Measurements from ENCODE around the gene DMC1.
"Not testable (repeated sequence)": the region's sequence is repeated elsewhere in the genome, so short reads cannot be mapped to it uniquely, and the experiment has no call there.

DMC1 gene

DNA sequence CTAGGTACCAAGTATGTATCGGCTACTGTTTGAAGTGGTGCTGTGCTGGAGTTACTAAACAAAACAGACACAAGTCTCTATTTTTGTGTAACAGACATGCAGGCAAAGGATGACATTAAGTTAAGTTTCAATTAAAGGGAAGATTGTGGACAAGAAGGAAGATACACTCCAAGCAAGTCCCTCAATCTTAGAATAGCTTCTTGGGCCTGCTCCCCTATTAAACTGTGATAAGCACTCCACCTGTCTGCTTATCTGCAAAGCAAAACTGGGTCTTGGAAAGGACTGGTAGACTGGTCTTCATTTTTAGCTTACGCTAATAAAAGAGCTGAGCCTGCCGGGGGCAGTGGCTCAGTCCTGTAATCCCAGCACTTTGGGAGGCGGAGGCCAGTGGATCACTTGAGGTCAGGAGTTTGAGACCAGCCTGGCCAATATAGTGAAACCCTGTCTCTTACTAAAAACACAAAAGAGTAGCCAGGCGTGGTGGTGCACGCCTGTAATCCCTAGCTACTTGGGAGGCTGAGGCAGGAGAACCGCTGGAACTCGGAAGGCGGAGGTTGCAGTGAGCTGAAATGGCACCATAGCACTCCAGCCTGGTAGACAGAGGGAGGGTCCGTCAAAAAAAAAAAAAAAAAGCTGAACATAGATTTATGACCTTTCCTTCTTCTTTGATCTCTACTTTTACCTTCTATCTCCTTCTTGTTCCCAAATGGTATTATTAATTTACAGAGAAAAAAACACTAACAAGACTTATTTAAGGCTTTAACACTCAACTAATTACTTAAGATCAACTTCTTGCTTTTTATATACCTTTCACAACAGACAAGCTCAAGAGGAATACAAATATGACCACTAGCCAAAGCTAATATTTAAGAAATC lies 67.9 kb downstream of the DMC1 start:
- DNase-seq (ENCODE audit: low spot score) = no peak

DNA sequence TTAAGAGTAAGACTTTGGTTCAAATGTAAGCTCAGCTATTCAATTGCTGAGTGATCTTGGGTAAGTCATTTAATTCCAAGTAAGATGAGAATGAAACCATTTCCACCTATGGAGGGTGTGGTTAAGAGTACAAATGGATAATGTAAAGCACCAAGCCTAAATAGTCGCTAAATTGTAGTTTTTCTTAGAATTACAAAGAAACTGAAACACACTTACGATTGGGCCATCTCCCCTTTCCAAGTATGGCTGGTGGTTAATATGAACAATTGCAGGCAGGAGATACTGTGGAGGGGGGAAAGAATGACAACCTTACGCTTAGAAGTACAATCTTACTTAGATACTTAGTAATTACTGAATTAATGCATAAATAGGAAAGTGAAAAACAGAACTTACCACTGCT lies 72.1 kb downstream of the DMC1 start:
- no peak for DNase-seq (ENCODE audit: low spot score)

DNA sequence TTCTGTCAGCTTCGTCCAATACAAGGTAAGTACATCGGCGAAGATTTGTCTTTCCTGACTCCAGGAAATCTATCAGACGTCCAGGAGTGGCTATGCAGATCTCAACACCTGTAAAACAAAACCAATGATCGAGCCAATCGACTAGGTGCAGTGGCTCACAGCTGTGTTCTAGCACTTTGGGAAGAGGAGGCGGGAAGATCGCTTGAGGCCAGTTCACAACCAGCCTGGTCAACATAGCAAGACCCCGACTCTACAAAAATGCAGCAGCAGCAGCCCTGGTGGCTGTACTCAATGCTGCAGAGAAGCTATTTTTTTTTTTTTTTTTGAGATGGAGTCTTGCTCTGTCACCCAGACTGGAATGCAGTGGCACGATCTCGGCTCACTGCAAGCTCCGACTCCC lies 75.0 kb downstream of the DMC1 start:
- DNase-seq (ENCODE audit: low spot score) = no peak

DNA sequence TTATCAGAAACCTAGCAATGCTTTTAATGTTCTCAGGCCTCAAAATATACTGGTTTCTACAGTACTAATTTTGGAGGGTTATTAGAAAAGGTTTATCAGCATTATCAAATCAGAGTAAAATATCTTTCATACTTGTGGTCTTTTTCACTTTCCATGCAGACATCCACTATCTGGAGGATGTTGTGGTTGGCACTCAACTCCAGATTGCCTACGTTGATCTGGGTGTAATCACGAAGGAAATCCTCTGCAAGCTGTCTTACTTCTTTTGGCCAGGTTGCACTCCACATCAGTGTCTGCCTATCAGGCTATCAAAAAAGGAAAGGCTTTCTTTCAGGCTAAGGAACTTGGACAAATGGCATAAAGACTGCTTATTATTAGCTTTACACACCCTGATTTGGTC lies 75.5 kb downstream of the DMC1 start:
- DNase-seq (ENCODE audit: low spot score) = no peak

DNA sequence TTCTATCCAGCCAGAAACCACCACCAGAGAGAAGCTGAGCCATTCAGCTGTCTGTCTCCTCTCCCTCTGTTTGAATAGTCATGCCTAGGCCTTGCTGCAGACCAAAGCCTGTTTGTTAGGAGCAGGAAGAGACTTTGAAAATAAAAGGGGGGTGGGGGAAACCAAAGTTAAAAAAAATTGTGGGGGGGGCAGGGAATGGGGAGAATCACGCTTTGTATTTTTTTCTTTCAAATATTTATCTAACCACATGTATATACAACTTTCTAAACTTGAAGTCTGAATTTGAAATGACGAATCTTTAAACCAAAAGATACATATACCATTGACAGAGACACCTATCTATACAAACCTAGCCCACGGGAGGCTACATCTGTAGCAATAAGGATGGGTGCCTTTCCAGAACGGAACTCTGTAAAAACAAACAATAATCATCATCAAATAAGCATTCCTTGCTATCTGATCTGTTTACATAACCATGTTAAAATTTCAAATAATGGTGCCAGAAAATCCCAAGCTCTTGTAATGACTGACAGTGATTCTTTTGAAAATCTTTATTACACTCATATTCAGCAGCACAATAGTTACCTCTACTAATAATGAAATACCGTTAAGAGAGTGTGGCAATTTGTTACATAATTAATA lies 78.2 kb downstream of the DMC1 start:
- DNase-seq (ENCODE audit: low spot score) = no peak

DNA sequence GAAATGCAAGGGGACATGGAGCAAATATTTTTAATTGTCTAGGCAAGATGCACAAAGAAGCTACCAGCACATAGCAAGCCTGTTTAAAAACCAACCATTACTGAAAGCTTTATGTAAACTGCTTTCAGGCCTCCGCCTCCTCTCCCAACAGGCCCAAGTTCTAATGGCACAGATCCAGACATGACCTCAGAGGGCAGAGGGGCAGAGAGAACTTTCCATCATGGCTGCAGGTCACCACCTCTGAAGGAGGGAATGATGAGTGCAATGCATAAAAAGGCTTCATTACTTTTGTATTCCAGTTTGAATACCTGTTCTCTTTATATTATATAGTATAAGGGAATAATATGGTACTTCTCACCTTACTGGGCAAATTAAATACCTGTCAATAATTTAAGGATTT lies 79.1 kb downstream of the DMC1 start:
- DNase-seq (ENCODE audit: low spot score) = no peak

DNA sequence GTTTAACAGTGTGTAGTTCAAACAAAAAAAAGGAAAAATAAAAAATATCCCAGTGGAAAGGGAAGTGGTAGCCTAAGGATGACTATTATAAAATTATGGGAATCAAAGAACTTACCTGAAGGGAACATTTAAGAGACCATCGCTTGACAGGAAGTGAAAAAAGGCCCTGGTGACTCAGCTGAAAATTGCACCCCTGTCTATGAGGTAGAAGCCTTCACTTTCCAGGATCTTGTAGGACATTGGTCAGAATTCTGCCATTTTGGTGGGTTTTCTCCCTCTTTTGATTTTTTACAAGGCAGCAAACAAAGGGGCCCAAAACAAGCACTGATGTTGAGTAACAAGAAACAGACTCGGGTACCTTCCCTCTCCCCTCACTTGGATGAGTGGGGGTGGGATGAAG lies 79.5 kb downstream of the DMC1 start:
- DNase-seq (ENCODE audit: low spot score) = no peak

DNA sequence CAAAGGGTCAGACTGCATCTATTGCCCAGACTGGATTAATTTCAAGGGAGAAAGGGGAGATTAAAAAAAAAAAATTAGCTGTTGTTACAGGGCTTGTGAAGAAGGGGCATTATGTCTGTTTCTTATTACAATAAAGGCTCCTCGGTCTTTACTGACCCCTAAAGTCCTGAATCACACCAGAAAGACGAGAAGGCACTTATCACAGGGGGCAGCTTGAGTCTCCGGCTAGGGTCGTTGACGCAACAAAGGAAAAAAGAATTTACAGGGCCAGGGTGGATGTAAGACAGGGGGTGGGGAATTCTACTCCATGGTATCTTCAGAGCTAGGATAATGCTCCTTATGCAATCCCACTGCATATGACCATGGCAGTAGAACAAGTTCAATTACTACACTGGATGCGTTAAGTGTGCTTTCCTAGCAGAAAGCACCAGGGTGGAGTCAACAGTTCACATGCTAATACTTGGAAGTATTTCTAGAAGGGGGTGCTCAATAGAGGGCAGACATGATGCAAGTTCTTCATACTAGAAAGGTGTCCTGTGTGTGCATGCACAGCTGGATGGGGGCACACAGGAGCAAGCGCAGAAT lies 80.3 kb downstream of the DMC1 start:
- no peak for DNase-seq (ENCODE audit: low spot score)

DNA sequence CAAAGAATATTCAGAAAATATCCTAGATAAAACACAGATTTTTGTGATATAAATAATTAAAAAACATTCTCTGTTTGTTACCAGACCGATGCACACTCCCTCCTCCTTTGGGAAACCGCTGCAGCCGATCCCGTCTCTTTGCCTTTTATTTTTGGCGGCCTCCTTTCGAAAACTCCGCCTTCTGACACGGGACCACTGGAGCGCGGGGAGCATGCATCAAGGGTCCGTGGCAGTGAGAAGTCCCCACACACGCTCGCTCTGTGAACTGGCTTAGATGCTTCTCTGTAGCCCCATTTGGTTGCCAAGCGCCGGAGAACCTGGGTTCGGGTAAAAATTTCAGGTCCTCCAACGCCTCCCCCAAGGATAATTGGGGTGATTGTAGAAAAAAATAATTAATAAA lies 80.8 kb downstream of the DMC1 start:
- no peak for DNase-seq (ENCODE audit: low spot score)

DNA sequence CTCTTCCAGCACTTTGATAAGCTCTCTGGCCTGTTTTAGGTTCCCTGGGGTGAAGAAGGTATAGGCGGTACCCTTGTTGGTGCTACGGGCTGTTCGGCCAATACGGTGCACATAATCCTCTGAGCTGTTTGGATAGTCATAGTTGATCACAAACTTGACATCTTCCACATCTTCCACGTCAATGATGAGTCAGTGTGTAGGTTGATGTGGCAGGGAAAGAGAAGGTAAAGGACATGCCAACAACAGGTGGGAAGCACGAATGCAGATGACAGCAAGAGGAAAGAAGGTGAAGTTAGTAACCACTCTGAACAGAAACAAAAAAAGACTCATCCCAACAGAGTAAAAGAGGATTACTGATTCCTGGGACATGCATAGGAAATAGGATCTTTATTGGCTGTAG lies 82.0 kb downstream of the DMC1 start:
- DNase-seq (ENCODE audit: low spot score) = no peak

DNA sequence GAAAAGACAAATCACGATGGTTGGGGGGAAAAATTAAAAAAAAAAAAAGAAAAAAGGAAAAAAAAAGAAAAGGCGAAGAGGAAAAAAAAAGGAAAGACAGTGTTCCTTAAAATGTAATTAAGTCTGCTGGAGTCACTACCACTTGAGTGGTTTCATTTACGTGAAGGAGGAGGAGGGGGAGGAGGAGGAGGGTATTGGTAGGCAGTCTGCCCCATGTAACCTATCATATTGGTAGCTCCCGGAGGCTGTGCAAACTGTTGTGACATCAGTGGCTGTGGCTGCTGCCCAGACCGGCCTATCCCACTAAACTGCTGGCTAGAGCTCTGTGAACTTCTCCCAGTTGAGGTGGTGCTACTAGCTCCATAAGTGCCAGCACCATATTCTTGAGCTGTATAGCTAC lies 84.2 kb downstream of the DMC1 start:
- no peak for DNase-seq (ENCODE audit: low spot score)

DNA sequence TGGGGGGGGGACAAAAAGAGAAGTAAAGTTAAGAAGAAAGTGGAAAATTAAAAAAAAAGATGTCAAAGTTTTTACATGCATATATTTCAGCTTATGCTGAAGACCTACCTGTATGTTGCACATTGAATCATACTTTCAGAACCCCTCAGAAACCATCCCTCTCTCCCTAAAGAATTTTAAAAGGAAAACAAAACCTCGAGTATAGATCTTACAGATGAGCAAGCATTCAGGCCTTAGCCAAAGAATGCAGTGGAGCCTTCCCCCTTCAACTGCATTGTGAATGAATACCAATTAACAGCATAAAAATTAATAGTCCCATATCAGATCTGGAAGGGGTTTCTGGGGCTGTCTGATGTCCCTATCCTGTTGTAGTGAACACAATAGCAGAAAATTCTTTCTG lies 85.7 kb downstream of the DMC1 start:
- DNase-seq (ENCODE audit: low spot score) = no peak

DNA sequence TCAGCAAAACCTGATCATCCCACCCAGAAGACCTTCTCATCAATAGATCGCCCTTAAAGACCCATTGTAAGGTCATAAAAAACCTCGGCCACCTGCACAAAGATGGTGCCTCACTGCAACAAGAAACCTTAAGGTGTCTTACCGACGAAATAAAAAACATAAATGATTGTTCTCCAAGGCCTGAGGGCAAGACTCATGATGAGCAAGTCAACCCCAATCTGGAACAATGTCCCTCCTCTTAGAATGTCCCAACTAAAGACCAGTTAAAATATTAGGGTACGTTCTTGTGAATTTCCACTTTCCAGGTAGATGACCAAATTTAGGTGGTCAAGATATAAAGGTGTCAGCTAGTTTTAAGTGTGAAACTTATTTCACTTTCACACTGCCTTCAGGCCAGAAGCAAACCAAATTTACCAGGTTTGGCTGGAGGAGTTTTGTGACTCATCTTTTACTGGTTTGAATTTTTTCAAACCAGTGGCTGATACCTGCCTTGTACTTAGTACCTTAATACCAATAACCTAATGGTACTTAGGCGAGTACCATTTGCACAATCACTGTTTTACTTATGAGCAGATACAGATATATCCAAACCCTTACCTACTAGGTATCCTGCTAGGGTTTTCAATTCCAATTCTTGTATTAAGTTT lies 87.2 kb downstream of the DMC1 start:
- no peak for DNase-seq (ENCODE audit: low spot score)

DNA sequence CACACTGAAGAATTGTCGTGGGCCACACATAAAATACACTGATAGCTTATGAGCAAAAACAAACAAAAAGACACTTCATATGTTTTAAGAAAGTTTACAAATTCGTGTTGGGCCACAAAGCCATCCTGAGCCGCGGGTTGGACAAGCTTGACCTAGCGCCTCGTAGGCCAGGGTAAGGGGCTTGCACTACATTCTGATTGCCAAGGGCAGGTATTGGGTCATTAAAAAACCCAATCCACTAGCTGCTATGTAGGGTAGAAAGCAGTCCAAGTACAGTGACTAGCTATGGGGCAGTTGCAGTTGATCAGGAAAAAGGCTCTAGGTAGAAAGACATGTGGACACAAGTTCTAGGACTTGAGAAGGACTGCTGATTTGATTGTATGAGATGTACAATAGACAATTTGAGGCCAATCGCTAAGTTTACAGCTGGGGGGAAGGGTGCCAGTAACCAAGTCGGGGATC lies 88.1 kb downstream of the DMC1 start:
- DNase-seq (ENCODE audit: low spot score) = no peak

DNA sequence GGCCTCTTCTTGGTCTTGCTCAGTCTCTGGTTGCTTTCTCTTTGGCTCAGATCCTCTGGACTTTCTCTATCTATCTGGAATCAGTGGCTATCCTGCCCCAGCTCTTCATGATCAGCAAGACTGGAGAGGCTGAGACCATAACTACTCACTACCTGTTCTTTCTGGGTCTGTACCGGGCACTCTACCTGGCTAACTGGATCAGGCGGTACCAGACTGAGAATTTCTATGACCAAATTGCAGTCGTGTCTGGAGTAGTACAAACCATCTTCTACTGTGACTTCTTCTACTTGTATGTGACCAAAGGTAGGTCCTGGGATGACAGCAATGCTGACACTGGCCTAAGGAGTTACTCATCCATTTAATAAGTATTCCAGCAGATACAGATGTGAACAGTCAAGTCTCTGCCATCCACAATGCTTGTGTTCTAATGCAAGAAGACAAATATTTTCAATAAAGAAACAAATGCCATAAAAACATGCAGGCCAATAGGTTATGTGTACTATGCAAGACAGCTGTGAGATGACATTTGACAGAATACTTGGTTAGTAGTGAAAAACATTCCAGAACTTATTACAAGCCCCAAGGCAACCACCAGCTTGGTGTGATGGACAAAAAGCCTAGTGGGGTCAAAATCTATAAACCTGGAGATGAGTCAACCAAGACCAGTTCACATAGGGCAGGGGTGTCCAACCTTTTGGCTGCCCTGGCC lies 88.7 kb downstream of the DMC1 start:
- DNase-seq (ENCODE audit: low spot score) = no peak

DNA sequence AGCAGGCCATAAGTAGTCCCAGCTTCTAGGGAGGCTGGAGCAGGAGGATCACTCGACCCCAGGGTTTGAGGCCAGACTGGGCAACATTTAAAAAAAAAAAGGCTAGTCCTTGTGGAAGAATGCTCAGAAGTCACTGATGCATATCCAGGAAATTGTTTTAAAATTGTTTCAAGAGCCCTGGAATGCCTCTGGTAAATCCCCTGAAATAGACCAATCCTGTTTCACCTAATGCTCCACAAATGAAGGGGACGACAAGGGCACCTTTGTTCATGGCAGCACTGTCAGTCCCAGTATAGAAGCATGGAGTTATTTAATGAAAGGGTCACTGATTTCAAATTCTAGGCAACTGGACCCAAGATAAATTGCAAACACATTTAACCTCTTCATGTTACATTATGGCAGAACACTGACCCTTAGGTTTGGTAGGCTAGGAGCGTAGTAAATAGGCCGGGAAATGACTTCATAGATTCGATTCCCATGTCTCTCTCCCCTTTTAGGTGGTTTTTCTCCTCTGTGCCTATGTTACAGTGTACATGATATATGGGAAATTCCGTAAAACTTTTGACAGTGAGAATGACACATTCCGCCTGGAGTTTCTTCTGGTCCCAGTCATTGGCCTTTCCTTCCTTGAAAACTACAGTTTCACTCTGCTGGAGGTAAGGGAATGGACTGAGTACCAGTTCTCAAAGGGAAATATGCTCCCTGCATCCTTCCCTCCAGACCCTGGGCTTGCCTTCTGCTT lies 90.7 kb downstream of the DMC1 start:
- DNase-seq (ENCODE audit: low spot score) = no peak

DNA sequence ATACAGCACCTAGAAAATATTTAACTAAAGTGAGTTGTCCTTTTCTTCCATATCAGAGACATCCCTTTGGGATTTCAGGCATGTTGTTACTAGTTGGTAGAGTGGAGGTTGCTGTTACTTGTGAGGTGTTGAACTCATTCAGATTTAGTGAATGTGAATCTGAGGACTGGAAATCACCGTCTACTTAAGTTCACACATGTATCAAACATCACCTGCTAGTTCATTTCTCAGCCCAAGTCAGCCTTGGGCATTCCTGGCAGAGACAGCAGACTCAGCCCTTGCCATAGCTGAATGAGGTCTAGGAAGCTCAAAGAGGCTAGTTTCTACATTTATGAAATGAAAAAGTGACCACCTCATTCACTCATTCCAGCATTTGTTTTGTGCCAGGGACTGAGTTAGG lies 92.4 kb downstream of the DMC1 start:
- no peak for DNase-seq (ENCODE audit: low spot score)

DNA sequence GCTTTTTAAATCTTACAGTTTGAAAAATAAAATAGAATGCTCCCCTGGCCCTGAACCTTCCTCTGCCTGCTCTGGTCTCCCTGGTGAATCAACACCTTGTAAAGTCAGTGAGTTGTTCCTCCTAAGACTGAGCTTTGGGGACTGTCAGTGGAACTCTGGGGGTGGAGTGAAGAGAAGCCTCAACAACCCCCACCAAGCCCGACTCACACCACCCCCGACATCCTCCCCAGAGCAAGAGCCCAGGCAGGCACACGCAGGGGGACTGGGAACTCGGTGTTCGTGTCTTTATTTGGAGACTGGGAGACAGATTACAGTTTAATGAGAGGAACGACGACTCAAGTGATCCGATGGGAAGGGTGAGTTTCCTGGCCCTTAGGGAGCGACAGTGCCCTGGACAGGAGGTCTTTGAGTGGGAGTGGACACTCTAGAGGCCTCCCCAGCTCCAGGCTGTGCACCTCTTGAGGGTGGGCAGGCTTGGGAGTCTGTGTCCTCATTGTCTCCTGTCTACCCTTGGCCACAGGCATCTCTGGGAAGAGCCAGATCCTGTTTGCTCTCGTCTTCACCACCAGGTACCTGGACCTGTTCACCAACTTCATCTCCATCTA lies 95.9 kb downstream of the DMC1 start:
- DNase-seq (ENCODE audit: low spot score) = no peak

DNA sequence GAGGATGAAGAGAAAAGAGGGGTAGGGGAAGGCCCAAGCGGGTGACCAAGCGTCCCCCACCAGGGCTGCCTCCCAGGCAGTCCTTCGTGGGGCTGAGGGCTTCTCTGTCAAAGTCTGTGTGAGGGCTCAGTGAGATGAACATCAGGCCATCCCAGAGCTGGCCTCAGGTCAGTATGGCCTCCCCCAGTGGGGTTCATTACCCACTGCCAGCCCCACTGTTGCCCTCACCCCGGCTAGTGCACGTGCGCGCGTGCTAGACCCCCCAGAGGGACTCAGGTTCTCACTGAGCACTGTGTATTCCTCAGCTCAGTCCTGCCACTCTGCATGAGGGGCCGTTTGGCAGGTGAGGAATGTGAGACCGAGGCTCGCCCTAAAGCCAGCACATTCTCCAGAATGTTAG lies 98.7 kb downstream of the DMC1 start:
- DNase-seq (ENCODE audit: low spot score) = no peak

DNA sequence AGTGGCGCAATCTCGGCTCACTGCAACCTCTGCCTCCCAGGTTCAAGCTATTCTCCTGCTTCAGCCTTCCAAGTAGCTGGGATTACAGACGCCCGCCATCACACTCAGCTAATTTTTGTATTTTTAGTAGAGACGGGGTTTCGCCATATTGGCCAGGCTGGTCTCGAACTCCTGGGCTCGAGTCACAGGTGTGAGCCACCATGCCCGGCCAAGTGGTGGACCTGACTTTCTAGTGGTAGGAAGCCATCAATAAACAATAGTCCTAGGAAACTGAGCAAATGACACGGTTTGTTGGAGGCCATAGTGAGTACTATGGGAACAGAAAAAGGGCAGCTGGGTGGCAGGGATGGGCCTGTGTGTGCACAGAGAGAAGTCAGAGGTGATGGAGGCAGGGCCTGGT lies 99.8 kb downstream of the DMC1 start:
- not testable (repeated sequence) for DNase-seq (ENCODE audit: low spot score)

DNA sequence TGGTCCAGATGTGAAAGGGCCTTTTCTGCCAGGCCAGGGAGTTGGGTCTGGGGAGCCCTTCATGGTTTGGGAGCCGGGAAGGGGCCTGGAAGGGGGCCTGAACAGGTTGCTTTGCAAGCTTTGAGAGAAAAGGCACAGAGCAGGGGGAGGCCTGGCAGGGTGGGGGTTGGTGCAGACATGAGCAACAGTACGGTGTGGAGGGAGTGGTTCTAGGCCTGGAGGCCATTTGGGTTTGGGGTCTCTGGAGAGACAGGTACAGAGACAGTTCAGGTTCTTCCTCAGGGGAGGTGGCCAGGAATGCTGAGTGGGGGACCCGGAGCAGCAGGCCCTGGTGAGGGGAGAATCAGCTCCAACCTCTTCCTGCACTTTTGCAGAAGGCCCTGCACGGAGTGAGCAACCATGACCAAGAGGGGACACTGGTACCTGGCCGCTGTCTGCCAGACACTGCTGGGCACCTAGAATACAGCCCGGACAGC lies 100.6 kb downstream of the DMC1 start:
- DNase-seq (ENCODE audit: low spot score) = no peak
